ENCODE data around the gene RASA3. TPM values are rescaled to one million over a fixed set of nuclear protein-coding genes. Genes with fewer than 3 reads are reported as not detected.
"Not testable (repeated sequence)": the region's sequence is repeated elsewhere in the genome, so short reads cannot be mapped to it uniquely, and the experiment has no call there.

The RASA3 gene
- total RNA-seq, 1 donor from 2014 or later, result 41.1 TPM

DNA sequence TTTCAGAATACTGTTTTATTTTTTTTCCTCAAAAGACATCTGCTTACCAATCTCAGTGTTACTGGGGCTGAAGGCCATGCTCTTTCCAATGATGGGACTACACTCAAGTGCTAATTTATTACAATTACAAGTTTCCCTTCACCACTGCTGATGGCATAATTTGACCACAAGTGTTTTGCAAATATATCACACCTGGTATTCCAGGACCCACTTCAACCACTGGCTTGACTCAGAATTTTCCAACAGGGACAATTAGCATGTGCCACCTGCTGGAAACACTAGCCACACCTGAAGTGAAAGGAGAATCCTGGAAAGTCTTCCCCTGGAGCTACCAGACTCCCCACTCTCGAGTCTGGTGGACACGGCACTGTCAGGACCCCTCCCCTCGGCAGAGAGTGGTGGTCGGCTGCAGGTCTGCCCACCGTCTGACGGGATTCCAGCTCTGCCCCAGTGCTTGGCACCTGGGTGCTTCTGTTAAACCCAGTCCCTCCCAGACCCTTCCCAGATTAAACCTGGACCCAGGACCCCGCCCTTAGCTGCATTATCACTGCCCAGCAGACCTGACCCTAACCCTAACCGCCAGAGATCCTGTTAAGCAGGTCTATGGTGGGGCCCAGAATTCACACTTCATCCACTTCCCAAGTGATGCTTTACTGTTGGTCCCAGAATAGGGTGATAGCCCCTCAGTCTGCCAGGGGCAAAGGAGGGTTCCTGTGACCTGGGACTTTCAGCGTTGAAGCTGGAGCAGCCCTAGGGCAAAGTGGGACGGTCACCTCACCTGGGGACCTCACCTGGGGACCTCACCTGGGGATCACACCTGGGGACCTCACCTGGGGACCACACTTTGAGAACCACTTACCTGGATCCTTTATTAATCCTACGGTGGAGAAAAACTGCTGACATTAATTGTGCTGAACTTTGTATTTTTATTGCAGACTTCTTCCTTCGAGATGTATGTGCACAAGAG, 17.6 kb upstream of the RASA3 start:
- no peaks in the 10 kb centered on the region for H3K4me1 Mint-ChIP-seq (ENCODE audit: low read depth, unreplicated experiment)
- peaks cover 48% of the 10 kb centered on the region for H3K27me3 Mint-ChIP-seq (ENCODE audit: low read depth, unreplicated experiment)
- H3K9ac ChIP-seq (ENCODE audit: low read length), result no peak overlapping the region
- H3K27me3 ChIP-seq (ENCODE audit: insufficient read depth, low read length), result peaks cover 12% of the 10 kb centered on the region
- no peak for FAIRE-seq
- H3K27ac Mint-ChIP-seq (ENCODE audit: unreplicated experiment), result no peak overlapping the region
- no peaks in the 10 kb centered on the region for H3K79me2 ChIP-seq (ENCODE audit: insufficient read depth, low read length)
- H3K36me3 Mint-ChIP-seq (ENCODE audit: low read depth, unreplicated experiment), result no peaks in the 10 kb centered on the region
- TF ChIP-seq, protein P1, sequence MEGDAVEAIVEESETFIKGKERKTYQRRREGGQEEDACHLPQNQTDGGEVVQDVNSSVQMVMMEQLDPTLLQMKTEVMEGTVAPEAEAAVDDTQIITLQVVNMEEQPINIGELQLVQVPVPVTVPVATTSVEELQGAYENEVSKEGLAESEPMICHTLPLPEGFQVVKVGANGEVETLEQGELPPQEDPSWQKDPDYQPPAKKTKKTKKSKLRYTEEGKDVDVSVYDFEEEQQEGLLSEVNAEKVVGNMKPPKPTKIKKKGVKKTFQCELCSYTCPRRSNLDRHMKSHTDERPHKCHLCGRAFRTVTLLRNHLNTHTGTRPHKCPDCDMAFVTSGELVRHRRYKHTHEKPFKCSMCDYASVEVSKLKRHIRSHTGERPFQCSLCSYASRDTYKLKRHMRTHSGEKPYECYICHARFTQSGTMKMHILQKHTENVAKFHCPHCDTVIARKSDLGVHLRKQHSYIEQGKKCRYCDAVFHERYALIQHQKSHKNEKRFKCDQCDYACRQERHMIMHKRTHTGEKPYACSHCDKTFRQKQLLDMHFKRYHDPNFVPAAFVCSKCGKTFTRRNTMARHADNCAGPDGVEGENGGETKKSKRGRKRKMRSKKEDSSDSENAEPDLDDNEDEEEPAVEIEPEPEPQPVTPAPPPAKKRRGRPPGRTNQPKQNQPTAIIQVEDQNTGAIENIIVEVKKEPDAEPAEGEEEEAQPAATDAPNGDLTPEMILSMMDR (IDR thresholded peaks at IDR 0.05; ENCODE audit: insufficient read depth, low read depth, low read length), result no peak
- no peak for TF ChIP-seq EZH2 (IDR thresholded peaks at IDR 0.05; ENCODE audit: insufficient read depth, low read length)
- H3K27ac ChIP-seq (ENCODE audit: low read depth, low read length), result no peak overlapping the region
- no peaks in the 10 kb centered on the region for H3K9me3 ChIP-seq (ENCODE audit: insufficient read depth, low read depth, low read length)
- no peak overlapping the region for H3K4me2 ChIP-seq (ENCODE audit: low read length)
- no peaks in the 10 kb centered on the region for H4K20me1 ChIP-seq (ENCODE audit: insufficient read depth, low read length)
- H3K36me3 ChIP-seq (ENCODE audit: insufficient read depth, low read length), result no peaks in the 10 kb centered on the region
- no peaks in the 10 kb centered on the region for H3K9me3 Mint-ChIP-seq (ENCODE audit: unreplicated experiment)
- H2AFZ ChIP-seq (ENCODE audit: low read depth, low read length), result no peak overlapping the region
- DNase-seq (ENCODE audit: low read depth), result no peak
- H3K4me3 Mint-ChIP-seq (ENCODE audit: unreplicated experiment), result no peak overlapping the region
- no peak overlapping the region for H3K4me3 ChIP-seq (ENCODE audit: insufficient read depth, low read depth, low read length)
- H3K4me1 ChIP-seq (ENCODE audit: insufficient read depth, low read length), result no peaks in the 10 kb centered on the region

DNA sequence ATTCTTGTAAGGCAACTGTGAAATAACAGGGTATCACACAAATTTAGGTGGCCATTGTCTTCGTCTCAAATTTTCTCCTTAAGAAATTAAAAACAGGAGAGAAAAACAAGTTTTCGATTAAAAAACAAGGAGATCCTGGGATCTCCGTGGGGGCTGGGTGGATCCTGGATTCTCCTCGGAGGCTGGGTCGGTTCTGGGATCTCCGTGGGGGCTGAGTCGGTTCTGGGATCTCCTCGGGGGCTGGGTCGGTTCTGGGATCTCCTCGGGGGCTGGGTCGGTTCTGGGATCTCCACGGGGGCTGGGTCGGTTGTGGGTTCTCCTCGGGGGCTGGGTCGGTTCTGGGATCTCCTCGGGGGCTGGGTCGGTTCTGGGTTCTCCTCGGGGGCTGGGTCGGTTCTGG, 16.5 kb upstream of the RASA3 start:
- H2AFZ ChIP-seq (ENCODE audit: low read depth, low read length); H4K20me1 ChIP-seq (ENCODE audit: insufficient read depth, low read length); H3K36me3 Mint-ChIP-seq (ENCODE audit: low read depth, unreplicated experiment); H3K27ac ChIP-seq (ENCODE audit: low read depth, low read length); H3K79me2 ChIP-seq (ENCODE audit: insufficient read depth, low read length); H3K4me1 ChIP-seq (ENCODE audit: insufficient read depth, low read length); H3K9me3 Mint-ChIP-seq (ENCODE audit: unreplicated experiment); H3K4me3 ChIP-seq (ENCODE audit: insufficient read depth, low read depth, low read length); H3K9ac ChIP-seq (ENCODE audit: low read length); H3K4me3 Mint-ChIP-seq (ENCODE audit: unreplicated experiment); H3K9me3 ChIP-seq (ENCODE audit: insufficient read depth, low read depth, low read length); H3K4me2 ChIP-seq (ENCODE audit: low read length); DNase-seq (ENCODE audit: low read depth); FAIRE-seq; H3K27ac Mint-ChIP-seq (ENCODE audit: unreplicated experiment); H3K4me1 Mint-ChIP-seq (ENCODE audit: low read depth, unreplicated experiment); H3K36me3 ChIP-seq (ENCODE audit: insufficient read depth, low read length): not testable (repeated sequence)
- peaks cover 52% of the 10 kb centered on the region for H3K27me3 Mint-ChIP-seq (ENCODE audit: low read depth, unreplicated experiment)
- peaks cover 14% of the 10 kb centered on the region for H3K27me3 ChIP-seq (ENCODE audit: insufficient read depth, low read length)

DNA sequence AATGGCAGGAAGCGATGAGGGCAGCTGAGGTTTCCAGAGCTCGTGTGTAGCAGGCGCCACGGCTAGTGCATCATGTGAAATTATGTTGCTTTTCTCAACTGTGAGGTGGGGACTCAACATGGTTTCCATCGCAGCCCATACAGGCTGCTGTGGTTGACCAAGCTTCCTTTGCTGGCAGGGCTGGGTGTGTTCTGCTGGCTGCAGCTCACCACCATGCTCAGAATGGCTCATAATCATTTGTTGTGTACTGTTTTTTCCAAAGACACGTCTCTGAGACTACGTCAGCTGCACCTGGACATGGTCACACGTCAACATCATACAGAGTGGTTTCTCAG, 16.1 kb upstream of the RASA3 start:
- Mint-ChIP-seq H3K36me3 (ENCODE audit: low read depth, unreplicated experiment) (no peaks in the 10 kb centered on the region), H3K4me3 (ENCODE audit: unreplicated experiment) (no peak overlapping the region), H3K9me3 (ENCODE audit: unreplicated experiment) (no peaks in the 10 kb centered on the region), H3K27me3 (ENCODE audit: low read depth, unreplicated experiment) (peaks cover 52% of the 10 kb centered on the region), H3K4me1 (ENCODE audit: low read depth, unreplicated experiment) (no peaks in the 10 kb centered on the region), H3K27ac (ENCODE audit: unreplicated experiment) (no peak overlapping the region)
- TF ChIP-seq, protein P1 (IDR thresholded peaks at IDR 0.05; ENCODE audit: insufficient read depth, low read depth, low read length), result no peak
- TF ChIP-seq EZH2 (IDR thresholded peaks at IDR 0.05; ENCODE audit: insufficient read depth, low read length), result no peak
- no peak overlapping the region for H3K4me3 ChIP-seq (ENCODE audit: insufficient read depth, low read depth, low read length)
- no peaks in the 10 kb centered on the region for H3K9me3 ChIP-seq (ENCODE audit: insufficient read depth, low read depth, low read length)
- no peaks in the 10 kb centered on the region for H3K79me2 ChIP-seq (ENCODE audit: insufficient read depth, low read length)
- FAIRE-seq (no peak), DNase-seq (ENCODE audit: low read depth) (no peak)
- no peaks in the 10 kb centered on the region for H3K4me1 ChIP-seq (ENCODE audit: insufficient read depth, low read length)
- H4K20me1 ChIP-seq (ENCODE audit: insufficient read depth, low read length), result no peaks in the 10 kb centered on the region
- no peak overlapping the region for H2AFZ ChIP-seq (ENCODE audit: low read depth, low read length)
- H3K4me2 ChIP-seq (ENCODE audit: low read length), result no peak overlapping the region
- H3K9ac ChIP-seq (ENCODE audit: low read length), result no peak overlapping the region
- H3K27me3 ChIP-seq (ENCODE audit: insufficient read depth, low read length), result peaks cover 14% of the 10 kb centered on the region
- no peaks in the 10 kb centered on the region for H3K36me3 ChIP-seq (ENCODE audit: insufficient read depth, low read length)
- H3K27ac ChIP-seq (ENCODE audit: low read depth, low read length), result no peak overlapping the region

Data from astrocyte (in vitro differentiated cells and primary cell).